ENCODE measurements around the gene PRXL2C.

GRCh38 chr9:96641514-96641913 lies 13.6 kb downstream of the PRXL2C start:
- TF ChIP-seq, protein P1, sequence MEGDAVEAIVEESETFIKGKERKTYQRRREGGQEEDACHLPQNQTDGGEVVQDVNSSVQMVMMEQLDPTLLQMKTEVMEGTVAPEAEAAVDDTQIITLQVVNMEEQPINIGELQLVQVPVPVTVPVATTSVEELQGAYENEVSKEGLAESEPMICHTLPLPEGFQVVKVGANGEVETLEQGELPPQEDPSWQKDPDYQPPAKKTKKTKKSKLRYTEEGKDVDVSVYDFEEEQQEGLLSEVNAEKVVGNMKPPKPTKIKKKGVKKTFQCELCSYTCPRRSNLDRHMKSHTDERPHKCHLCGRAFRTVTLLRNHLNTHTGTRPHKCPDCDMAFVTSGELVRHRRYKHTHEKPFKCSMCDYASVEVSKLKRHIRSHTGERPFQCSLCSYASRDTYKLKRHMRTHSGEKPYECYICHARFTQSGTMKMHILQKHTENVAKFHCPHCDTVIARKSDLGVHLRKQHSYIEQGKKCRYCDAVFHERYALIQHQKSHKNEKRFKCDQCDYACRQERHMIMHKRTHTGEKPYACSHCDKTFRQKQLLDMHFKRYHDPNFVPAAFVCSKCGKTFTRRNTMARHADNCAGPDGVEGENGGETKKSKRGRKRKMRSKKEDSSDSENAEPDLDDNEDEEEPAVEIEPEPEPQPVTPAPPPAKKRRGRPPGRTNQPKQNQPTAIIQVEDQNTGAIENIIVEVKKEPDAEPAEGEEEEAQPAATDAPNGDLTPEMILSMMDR (conservative IDR thresholded peaks at IDR 0.05) = no peak
- no peak for TF ChIP-seq ZFX (IDR thresholded peaks at IDR 0.05)
